Right lobe of liver (tissue), 6 donors: ENCODE measurements around the gene APAF1. TPM values are rescaled to one million over a fixed set of nuclear protein-coding genes. Genes with fewer than 3 reads are reported as not detected.

ENCODE experiments used
- ATAC-seq, 4 donors: fragments of 200-7000 bp; cut with Tn5 transposase; one replicate each; pipeline ENCODE4 v1.9.1; 2020; ENCODE audit warnings: mild to moderate bottlenecking in 4 of 4, moderate library complexity in 4 of 4
- DNase-seq, 3 donors: peaks; one replicate each; pipeline ENCODE4 v3.0.0-alpha.2; 2020
- H3K27ac ChIP-seq, 3 donors: fragments of 200-600 bp; one replicate each; pipeline ENCODE4 v1.8.0; 2022
- H3K27me3 ChIP-seq, 2 donors: fragments of 200-600 bp; one replicate each; pipeline ENCODE4 v1.8.0; 2022
- H3K36me3 ChIP-seq, 4 donors: fragments of 200-600 bp; sonication (generic) in 1 of 4; one replicate each; pipeline versions ENCODE4 v1.5.1 to v1.8.0; 2017 to 2022; ENCODE audit warnings: control low read depth in 1 of 4
- H3K4me1 ChIP-seq, 4 donors: fragments of 200-600 bp; sonication (generic) in 1 of 4; one replicate each; pipeline versions ENCODE4 v1.5.1 to v1.8.0; 2017 to 2022; ENCODE audit warnings: control low read depth in 1 of 4
- H3K4me3 ChIP-seq, 3 donors: fragments of 200-600 bp; one replicate each; pipeline ENCODE4 v1.8.0; 2022
- H3K9me3 ChIP-seq, 4 donors: fragments of 200-600 bp; sonication (generic) in 1 of 4; one replicate each; pipeline versions ENCODE4 v1.5.1 to v1.8.0; 2017 to 2022; ENCODE audit warnings: control low read depth in 1 of 4
- CTCF ChIP-seq, 4 donors: fragments of 200-600 bp in 3 of 4; fragments of 450-650 bp in 1 of 4; IDR thresholded peaks; one replicate each; pipeline versions ENCODE4 v1.5.1 to v1.8.0; 2016 to 2022; ENCODE audit warnings: antibody characterized with exemption in 4 of 4, mild to moderate bottlenecking in 2 of 4
- POLR2A ChIP-seq: fragments of 450-650 bp; IDR thresholded peaks from one replicate; pipeline ENCODE4 v1.6.1; 2017; ENCODE audit warnings: antibody characterized with exemption, mild to moderate bottlenecking
- WGBS: methylation state at CpG from one replicate; pipeline ENCODE4 v1.1.6; 2018; ENCODE audit warnings: low coverage, low lambda C conversion rate; ENCODE audit not compliant: insufficient coverage; ENCODE audit errors: missing lambda C conversion rate; 5-methylcytosine and 5-hydroxymethylcytosine counted together
- intact Hi-C, 2 donors: fragments of 100-400 bp; cut with DNase I; formaldehyde crosslinking; loops; one replicate each; pipeline versions ENCODE4 v1.11.2 to v1.14.1; 2022
- total RNA-seq, 6 experiments: library from RNA; depleted of rRNA in 2 of 6; stranded (reverse); fragments of >200 nt in 2 of 6; fragmentation: NEBNext Ultra II Directional in 3 of 6; extraction: Animal tissue kit (Norgen Biotek cat#: 25700) in 3 of 6; gene quantifications; one replicate each; pipeline versions ENCODE4 v1.1.0 to v1.2.4, GENCODE V29; 2016 to 2023
- donor health status: DM: no; HTN: yes; CAD: no.
- donor health status: DM: no; HTN: no; CAD: no.
- donor health status: DM: no; HTN: no; CAD: no.
- donor health status: DM: no; HTN: yes; CAD: no.
- donor health status: DM: no; HTN: yes; CAD: no.

The APAF1 gene
- total RNA-seq, 6 experiments from 2014 or later = 4.5 to 12.3 (median 7.1) TPM

- no peak for DNase-seq
- Histone ChIP-seq H3K27ac (no peak overlapping the region), H3K4me3 (no peak overlapping the region), H3K36me3 (no peaks in the 10 kb centered on the region), H3K4me1 (no peaks in the 10 kb centered on the region), H3K9me3 (no peaks in the 10 kb centered on the region), H3K27me3 (no peaks in the 10 kb centered on the region)
- TF ChIP-seq POLR2A = no peak
- no peak for TF ChIP-seq CTCF (IDR thresholded peaks at IDR 0.05)
- 84% methylated on average over 4 of the region's 4 CpGs for WGBS
- no peak for ATAC-seq
- intact Hi-C loops = no loop called here
Measured at GRCh38 chr12:98770230-98770629, 125.1 kb downstream of the APAF1 start.

GRCh38 chr12:98771811-98772752 lies 127.0 kb downstream of the APAF1 start:
- Histone ChIP-seq H3K4me1 (no peaks in the 10 kb centered on the region), H3K9me3 (no peaks in the 10 kb centered on the region), H3K36me3 (no peaks in the 10 kb centered on the region), H3K27me3 (no peaks in the 10 kb centered on the region), H3K4me3 (no peak overlapping the region), H3K27ac (no peak overlapping the region)
- TF ChIP-seq POLR2A (no peak), CTCF (IDR thresholded peaks at IDR 0.05) (no peak)
- DNase-seq (no peak), ATAC-seq (no peak)
- intact Hi-C loops = no loop called here
- WGBS = 69% methylated on average over 7 of the region's 8 CpGs

GRCh38 chr12:98772818-98773217 lies 127.7 kb downstream of the APAF1 start:
- Histone ChIP-seq H3K27ac (no peak overlapping the region), H3K4me1 (no peaks in the 10 kb centered on the region), H3K36me3 (no peaks in the 10 kb centered on the region), H3K9me3 (no peaks in the 10 kb centered on the region), H3K27me3 (no peaks in the 10 kb centered on the region), H3K4me3 (no peak overlapping the region)
- intact Hi-C loops = no loop called here
- 80% methylated on average over 3 of the region's 3 CpGs for WGBS
- ATAC-seq = no peak
- TF ChIP-seq CTCF (IDR thresholded peaks at IDR 0.05) (no peak), POLR2A (no peak)
- no peak for DNase-seq

- no peaks in the 10 kb centered on the region for H3K36me3 ChIP-seq
- no peak for ATAC-seq
- no peak for DNase-seq
- H3K4me1 ChIP-seq = no peaks in the 10 kb centered on the region
- no peak overlapping the region for H3K4me3 ChIP-seq
- no peak overlapping the region for H3K27ac ChIP-seq
- no peaks in the 10 kb centered on the region for H3K9me3 ChIP-seq
- TF ChIP-seq CTCF (IDR thresholded peaks at IDR 0.05) = no peak
- TF ChIP-seq POLR2A = no peak
- 42% methylated on average over 4 of the region's 4 CpGs for WGBS
- intact Hi-C loops = no loop called here
- H3K27me3 ChIP-seq = no peaks in the 10 kb centered on the region
Measured at GRCh38 chr12:98780261-98780660, 135.2 kb downstream of the APAF1 start.
